Neural progenitor cell (in vitro differentiated cells): ENCODE measurements around the gene KHNYN.

Experiments
- EZH2phosphoT487 ChIP-seq: fragments of 200-600 bp; sonication (generic); IDR thresholded peaks from 2 replicates; pipeline ENCODE4 v1.6.1; 2017; ENCODE audit warnings: antibody characterized with exemption
- TF ChIP-seq, protein P1 (sequence below): fragments of 200-600 bp; sonication (generic); IDR thresholded peaks from 2 replicates; pipeline ENCODE4 v1.5.1; 2017; ENCODE audit warnings: antibody characterized with exemption, mild to moderate bottlenecking

DNA sequence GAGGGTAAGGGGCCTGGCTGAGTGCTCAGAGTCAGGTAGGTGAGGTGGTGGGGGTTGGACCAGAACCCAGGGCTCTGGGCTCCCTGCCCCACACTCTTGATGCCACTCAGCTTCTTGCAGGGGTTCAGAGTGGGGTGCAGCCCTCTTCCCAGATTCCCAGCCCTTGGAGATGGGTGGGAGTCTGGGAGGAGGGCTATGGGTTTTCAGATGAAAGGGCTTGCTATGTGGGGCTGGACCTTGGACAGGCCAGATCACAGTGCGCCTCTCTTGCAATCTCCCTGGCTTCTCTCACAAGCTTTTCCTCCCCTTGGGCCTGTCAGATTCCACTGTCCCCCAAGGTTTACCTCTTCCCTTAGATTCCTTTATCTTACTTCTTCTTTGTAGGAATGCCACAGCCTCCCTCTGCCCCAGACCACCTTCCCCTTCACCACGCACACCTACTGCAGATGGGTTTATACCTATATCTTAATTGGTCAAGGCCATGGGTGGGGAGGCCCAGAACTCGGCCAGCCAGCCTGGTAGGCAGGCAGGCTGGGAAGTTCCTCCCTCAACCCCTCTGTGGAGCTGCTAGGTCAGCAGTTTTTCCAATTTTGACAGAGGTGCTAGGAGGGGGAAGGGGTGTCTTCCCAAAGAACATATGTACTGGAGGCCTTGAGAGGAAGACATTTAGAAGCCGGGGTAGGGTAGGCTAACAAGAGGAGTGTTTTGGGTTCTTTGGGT, 29.6 kb upstream of the KHNYN start:
- TF ChIP-seq EZH2phosphoT487, result no peak
- TF ChIP-seq, protein P1, sequence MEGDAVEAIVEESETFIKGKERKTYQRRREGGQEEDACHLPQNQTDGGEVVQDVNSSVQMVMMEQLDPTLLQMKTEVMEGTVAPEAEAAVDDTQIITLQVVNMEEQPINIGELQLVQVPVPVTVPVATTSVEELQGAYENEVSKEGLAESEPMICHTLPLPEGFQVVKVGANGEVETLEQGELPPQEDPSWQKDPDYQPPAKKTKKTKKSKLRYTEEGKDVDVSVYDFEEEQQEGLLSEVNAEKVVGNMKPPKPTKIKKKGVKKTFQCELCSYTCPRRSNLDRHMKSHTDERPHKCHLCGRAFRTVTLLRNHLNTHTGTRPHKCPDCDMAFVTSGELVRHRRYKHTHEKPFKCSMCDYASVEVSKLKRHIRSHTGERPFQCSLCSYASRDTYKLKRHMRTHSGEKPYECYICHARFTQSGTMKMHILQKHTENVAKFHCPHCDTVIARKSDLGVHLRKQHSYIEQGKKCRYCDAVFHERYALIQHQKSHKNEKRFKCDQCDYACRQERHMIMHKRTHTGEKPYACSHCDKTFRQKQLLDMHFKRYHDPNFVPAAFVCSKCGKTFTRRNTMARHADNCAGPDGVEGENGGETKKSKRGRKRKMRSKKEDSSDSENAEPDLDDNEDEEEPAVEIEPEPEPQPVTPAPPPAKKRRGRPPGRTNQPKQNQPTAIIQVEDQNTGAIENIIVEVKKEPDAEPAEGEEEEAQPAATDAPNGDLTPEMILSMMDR, result no peak
